Mesothelial cell of epicardium (in vitro differentiated cells): ENCODE results near the gene ZMYND8. TPM values are rescaled to one million over a fixed set of nuclear protein-coding genes. Genes with fewer than 3 reads are reported as not detected.

Experiments
- DNase-seq, 2 experiments: peaks; one replicate each; pipeline ENCODE4 v3.0.0; 2021; ENCODE audit warnings: low spot score in 2 of 2; ENCODE audit not compliant: unreplicated experiment in 2 of 2
- H3K27ac Mint-ChIP-seq: 2 replicates; pipeline ENCODE4 v1.8.0; 2021; ENCODE audit warnings: mixed read lengths
- H3K27me3 Mint-ChIP-seq: 2 replicates; pipeline ENCODE4 v1.8.0; 2021; ENCODE audit warnings: low read depth, mixed read lengths
- H3K36me3 Mint-ChIP-seq: 2 replicates; pipeline ENCODE4 v1.8.0; 2021; ENCODE audit warnings: mixed read lengths
- H3K4me1 Mint-ChIP-seq: 2 replicates; pipeline ENCODE4 v1.8.0; 2021; ENCODE audit warnings: mixed read lengths
- H3K4me3 Mint-ChIP-seq: 2 replicates; pipeline ENCODE4 v1.8.0; 2021; ENCODE audit warnings: mild to moderate bottlenecking, moderate library complexity, mixed read lengths
- H3K9me3 Mint-ChIP-seq: 2 replicates; pipeline ENCODE4 v1.8.0; 2021; ENCODE audit warnings: mixed read lengths
- total RNA-seq: library from RNA; stranded (reverse); gene quantifications from 3 replicates; pipeline ENCODE4 v1.2.1, GENCODE V29; 2021
- TF ChIP-seq, protein P1 (sequence below): fragments of 200-600 bp; sonication (generic); IDR thresholded peaks from one replicate; pipeline ENCODE4 v1.5.0; 2021; ENCODE audit warnings: antibody characterized with exemption; ENCODE audit not compliant: unreplicated experiment

ZMYND8 gene
- total RNA-seq, 1 donor from 2014 or later = 120 TPM

DNA sequence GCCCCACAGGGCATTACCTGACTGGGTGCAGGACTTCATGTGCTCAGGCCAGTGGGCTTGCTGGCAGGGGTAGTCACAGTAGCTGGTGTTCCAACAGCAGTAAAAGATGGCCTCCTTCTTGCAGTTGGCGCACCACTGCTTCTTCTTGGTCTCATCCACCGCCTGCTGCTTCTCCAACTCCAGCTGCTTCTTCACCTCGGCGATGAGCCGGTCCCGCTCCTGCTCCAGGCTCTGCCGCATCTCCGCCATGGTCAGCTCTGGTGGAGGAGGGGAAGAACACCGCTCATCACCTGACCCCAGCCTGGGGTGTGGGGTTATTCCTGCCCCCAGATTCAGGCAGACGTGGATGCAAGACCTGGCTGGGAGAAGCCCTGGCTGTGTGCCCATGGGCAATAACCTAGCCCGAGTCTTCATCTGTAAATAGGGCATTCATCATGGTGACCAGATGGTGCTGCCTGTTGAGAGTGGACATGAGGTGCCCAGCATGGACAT lies 132.2 kb downstream of the ZMYND8 start:
- Mint-ChIP-seq H3K36me3 (peaks cover 62% of the 10 kb centered on the region), H3K9me3 (no peaks in the 10 kb centered on the region), H3K27me3 (no peaks in the 10 kb centered on the region), H3K27ac (peak overlapping the region; percentile 4), H3K4me1 (no peaks in the 10 kb centered on the region), H3K4me3 (no peak overlapping the region)
- TF ChIP-seq, protein P1, sequence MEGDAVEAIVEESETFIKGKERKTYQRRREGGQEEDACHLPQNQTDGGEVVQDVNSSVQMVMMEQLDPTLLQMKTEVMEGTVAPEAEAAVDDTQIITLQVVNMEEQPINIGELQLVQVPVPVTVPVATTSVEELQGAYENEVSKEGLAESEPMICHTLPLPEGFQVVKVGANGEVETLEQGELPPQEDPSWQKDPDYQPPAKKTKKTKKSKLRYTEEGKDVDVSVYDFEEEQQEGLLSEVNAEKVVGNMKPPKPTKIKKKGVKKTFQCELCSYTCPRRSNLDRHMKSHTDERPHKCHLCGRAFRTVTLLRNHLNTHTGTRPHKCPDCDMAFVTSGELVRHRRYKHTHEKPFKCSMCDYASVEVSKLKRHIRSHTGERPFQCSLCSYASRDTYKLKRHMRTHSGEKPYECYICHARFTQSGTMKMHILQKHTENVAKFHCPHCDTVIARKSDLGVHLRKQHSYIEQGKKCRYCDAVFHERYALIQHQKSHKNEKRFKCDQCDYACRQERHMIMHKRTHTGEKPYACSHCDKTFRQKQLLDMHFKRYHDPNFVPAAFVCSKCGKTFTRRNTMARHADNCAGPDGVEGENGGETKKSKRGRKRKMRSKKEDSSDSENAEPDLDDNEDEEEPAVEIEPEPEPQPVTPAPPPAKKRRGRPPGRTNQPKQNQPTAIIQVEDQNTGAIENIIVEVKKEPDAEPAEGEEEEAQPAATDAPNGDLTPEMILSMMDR = no peak
- no peak for DNase-seq

DNA sequence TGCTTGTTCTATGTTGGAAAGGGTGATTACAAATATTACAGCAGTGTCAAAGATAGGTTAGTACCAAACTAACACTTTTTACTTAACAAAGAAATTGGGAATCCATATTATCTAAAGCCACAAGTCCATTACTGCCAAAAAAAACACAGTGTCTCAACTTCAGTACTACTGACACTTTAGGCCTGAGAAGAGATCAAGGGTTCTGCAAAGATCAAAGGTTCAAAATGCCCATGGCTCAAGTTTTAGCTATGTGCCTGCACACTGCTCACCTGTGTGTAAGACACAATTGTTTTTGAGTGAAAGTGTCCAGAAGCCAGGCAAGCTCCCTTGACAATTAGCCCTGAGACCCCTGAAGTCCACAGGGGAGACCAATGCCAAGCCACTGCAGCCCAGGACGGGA lies 132.6 kb downstream of the ZMYND8 start:
- peaks cover 62% of the 10 kb centered on the region for H3K36me3 Mint-ChIP-seq
- no peak for DNase-seq
- no peaks in the 10 kb centered on the region for H3K4me1 Mint-ChIP-seq
- H3K4me3 Mint-ChIP-seq = no peak overlapping the region
- H3K27me3 Mint-ChIP-seq = no peaks in the 10 kb centered on the region
- TF ChIP-seq, protein P1 = no peak
- no peak overlapping the region for H3K27ac Mint-ChIP-seq
- H3K9me3 Mint-ChIP-seq = no peaks in the 10 kb centered on the region

DNA sequence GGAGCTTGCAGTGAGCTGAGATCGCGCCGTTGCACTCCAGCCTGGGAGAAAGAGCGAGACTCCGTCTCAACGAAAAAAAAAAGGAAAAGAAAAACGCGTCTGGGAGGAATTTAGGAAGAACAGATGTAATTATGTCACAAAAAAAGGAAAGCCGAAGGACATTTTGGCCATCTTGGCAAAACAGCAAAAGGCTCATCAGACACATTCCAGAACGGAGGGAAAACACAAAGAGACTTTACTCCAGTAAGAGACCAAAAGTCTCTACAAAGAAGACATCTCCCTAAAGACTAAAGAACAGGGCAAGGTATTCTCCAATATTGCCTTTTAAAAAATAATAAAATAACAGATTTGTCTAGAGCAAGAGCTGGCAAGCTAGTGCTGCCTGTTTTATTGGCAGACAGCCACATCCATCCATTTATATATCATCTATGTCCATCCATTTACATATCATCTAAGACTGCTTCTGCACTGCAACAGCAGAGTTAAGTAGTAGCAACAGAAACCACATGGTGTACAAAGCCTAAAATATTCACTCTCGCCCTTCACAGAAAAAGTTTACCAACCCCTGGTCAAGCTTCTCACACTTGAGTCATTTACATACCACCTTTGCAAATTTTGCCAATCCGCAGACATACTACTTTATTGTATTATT lies 133.9 kb downstream of the ZMYND8 start:
- H3K9me3 Mint-ChIP-seq = no peaks in the 10 kb centered on the region
- H3K4me1 Mint-ChIP-seq = no peaks in the 10 kb centered on the region
- no peak for DNase-seq
- peaks cover 64% of the 10 kb centered on the region for H3K36me3 Mint-ChIP-seq
- H3K27me3 Mint-ChIP-seq = no peaks in the 10 kb centered on the region
- no peak overlapping the region for H3K4me3 Mint-ChIP-seq
- peak overlapping the region; percentile 70 for H3K27ac Mint-ChIP-seq
- TF ChIP-seq, protein P1 = no peak

DNA sequence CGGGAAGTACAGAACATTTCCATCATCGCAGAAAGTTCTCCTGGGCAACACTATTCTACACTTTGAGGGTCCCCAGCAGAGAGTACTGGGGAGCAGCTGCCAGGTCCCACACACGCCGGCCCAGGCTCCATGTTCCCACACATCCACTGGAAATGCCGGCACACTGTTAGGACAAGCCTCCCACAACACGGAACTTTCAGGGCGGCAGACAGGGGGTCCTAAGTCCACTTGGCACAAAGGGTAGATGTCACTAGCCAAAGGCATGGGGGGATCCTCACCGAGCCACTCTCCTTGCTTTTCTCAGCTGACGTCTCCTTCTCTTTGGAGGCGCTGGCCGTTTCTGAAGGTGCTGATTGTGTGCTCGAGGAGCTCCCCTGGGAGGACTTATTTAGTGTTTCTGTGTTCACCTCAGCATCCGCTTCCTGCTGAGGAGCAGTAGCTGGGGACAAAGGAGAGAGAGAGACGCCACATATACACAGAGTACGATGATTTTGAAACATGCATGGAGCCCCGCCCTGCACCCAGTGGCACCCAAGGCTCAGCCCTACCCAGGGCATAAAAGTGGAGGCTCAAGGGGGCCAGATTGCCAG lies 135.4 kb downstream of the ZMYND8 start:
- no peak for DNase-seq
- H3K27me3 Mint-ChIP-seq = no peaks in the 10 kb centered on the region
- H3K9me3 Mint-ChIP-seq = no peaks in the 10 kb centered on the region
- TF ChIP-seq, protein P1 = no peak
- H3K36me3 Mint-ChIP-seq = peaks cover 64% of the 10 kb centered on the region
- H3K4me3 Mint-ChIP-seq = no peak overlapping the region
- no peak overlapping the region for H3K27ac Mint-ChIP-seq
- H3K4me1 Mint-ChIP-seq = no peaks in the 10 kb centered on the region

DNA sequence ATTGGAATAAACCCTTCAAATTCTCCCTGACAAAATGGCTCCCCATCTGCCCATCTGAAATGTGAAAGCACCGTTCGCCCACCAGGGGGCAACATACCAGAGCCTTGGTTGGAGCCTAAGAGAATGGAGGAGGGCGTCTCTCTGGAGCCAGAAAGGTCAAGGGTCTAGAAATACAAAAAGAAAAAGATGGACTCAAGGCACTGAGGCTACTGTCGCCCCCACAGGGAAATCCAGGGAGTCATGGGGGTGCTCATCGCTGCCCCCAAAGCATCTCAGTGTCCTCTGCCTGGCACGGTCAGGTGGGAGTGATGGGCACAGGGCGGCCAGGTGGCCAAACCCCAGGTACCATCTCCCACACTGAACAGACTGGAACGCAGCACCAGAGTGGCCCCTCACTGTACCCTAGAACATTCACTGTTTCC lies 136.3 kb downstream of the ZMYND8 start:
- no peak overlapping the region for H3K27ac Mint-ChIP-seq
- DNase-seq = no peak
- H3K4me3 Mint-ChIP-seq = no peak overlapping the region
- peaks cover 70% of the 10 kb centered on the region for H3K36me3 Mint-ChIP-seq
- no peaks in the 10 kb centered on the region for H3K4me1 Mint-ChIP-seq
- no peaks in the 10 kb centered on the region for H3K27me3 Mint-ChIP-seq
- no peaks in the 10 kb centered on the region for H3K9me3 Mint-ChIP-seq
- TF ChIP-seq, protein P1 = peak; percentile 73
